ENCODE results near the gene PHC3. TPM values are rescaled to one million over a fixed set of nuclear protein-coding genes. Genes with fewer than 3 reads are reported as not detected.

The PHC3 gene
- total RNA-seq, 1 donor: 36.9 TPM

DNA sequence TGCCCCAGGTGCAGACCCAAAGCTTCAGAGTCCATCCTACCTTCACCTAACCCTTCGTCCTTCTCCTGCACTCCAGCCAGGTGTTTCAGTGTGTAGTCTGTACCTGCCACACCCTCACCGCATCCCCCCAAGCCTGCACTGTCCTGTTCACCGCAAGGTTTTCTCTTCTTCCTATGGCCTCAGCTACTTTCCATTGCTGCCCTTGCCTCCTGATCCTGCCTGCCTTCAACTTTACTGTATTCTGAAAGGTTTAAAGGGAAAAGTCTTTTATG, 134.5 kb downstream of the PHC3 start:
- TF ChIP-seq, protein P1, sequence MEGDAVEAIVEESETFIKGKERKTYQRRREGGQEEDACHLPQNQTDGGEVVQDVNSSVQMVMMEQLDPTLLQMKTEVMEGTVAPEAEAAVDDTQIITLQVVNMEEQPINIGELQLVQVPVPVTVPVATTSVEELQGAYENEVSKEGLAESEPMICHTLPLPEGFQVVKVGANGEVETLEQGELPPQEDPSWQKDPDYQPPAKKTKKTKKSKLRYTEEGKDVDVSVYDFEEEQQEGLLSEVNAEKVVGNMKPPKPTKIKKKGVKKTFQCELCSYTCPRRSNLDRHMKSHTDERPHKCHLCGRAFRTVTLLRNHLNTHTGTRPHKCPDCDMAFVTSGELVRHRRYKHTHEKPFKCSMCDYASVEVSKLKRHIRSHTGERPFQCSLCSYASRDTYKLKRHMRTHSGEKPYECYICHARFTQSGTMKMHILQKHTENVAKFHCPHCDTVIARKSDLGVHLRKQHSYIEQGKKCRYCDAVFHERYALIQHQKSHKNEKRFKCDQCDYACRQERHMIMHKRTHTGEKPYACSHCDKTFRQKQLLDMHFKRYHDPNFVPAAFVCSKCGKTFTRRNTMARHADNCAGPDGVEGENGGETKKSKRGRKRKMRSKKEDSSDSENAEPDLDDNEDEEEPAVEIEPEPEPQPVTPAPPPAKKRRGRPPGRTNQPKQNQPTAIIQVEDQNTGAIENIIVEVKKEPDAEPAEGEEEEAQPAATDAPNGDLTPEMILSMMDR (IDR thresholded peaks at IDR 0.05; ENCODE audit: extremely low read depth, low read depth, low read length): no peak
- DNase-seq (ENCODE audit: insufficient read length, low spot score, missing footprints): no peak
- no peaks in the 10 kb centered on the region for H3K79me2 ChIP-seq (ENCODE audit: insufficient read depth, low read length)
- peaks cover 7% of the 10 kb centered on the region for H3K4me1 ChIP-seq (ENCODE audit: insufficient read depth, low read length)
- H3K36me3 ChIP-seq (ENCODE audit: insufficient read depth, low read length): no peaks in the 10 kb centered on the region
- no peak overlapping the region for H3K27ac ChIP-seq (ENCODE audit: low read depth, low read length)
- no peak overlapping the region for H2AFZ ChIP-seq (ENCODE audit: low read length)
- H3K9me3 ChIP-seq (ENCODE audit: low read depth, low read length): no peaks in the 10 kb centered on the region
- H3K4me2 ChIP-seq (ENCODE audit: insufficient read depth, low read length): no peak overlapping the region
- H3K4me3 ChIP-seq (ENCODE audit: insufficient read depth, low read length): no peak overlapping the region
- no peaks in the 10 kb centered on the region for H4K20me1 ChIP-seq (ENCODE audit: insufficient read depth, low read length)
- peaks cover 5% of the 10 kb centered on the region for H3K27me3 ChIP-seq (ENCODE audit: insufficient read depth, low read length)

GRCh38 chr3:170046269-170047132, 135.0 kb downstream of the PHC3 start:
- H3K4me1 ChIP-seq (ENCODE audit: insufficient read depth, low read length): peaks cover 7% of the 10 kb centered on the region
- no peak overlapping the region for H3K27ac ChIP-seq (ENCODE audit: low read depth, low read length)
- no peaks in the 10 kb centered on the region for H3K79me2 ChIP-seq (ENCODE audit: insufficient read depth, low read length)
- H4K20me1 ChIP-seq (ENCODE audit: insufficient read depth, low read length): no peaks in the 10 kb centered on the region
- H3K4me2 ChIP-seq (ENCODE audit: insufficient read depth, low read length): peak overlapping the region; percentile 9
- peak; percentile 43 for DNase-seq (ENCODE audit: insufficient read length, low spot score, missing footprints)
- H3K36me3 ChIP-seq (ENCODE audit: insufficient read depth, low read length): no peaks in the 10 kb centered on the region
- peak overlapping the region; percentile 8 for H2AFZ ChIP-seq (ENCODE audit: low read length)
- H3K27me3 ChIP-seq (ENCODE audit: insufficient read depth, low read length): peaks cover 11% of the 10 kb centered on the region
- TF ChIP-seq, protein P1 (IDR thresholded peaks at IDR 0.05; ENCODE audit: extremely low read depth, low read depth, low read length): no peak
- no peak overlapping the region for H3K4me3 ChIP-seq (ENCODE audit: insufficient read depth, low read length)
- H3K9me3 ChIP-seq (ENCODE audit: low read depth, low read length): no peaks in the 10 kb centered on the region

DNA sequence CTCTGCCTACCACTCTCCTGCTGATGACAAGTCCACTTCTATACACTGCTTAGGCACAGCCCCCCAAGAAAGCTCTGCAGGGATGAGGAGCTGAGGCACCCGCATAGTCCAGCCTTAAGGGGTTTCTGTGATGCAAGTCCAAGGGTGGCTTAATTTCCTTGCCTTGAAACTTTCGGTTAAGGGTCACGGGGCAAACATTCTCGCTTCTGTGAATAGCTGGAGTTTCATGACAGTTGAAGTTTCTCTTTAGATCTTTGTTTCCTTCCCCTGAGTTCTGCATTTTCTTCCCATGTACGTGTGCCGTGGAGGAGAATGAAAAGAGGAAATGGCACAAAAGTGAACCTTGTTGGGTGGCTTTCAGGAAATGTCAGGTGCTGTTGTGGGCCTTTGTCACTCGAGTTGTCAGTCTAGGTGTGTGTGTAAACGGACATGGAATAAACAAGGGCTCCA, 136.7 kb downstream of the PHC3 start:
- Histone ChIP-seq H3K36me3 (ENCODE audit: insufficient read depth, low read length) (no peaks in the 10 kb centered on the region), H3K27ac (ENCODE audit: low read depth, low read length) (no peak overlapping the region), H3K9me3 (ENCODE audit: low read depth, low read length) (no peaks in the 10 kb centered on the region), H3K4me3 (ENCODE audit: insufficient read depth, low read length) (no peak overlapping the region), H3K79me2 (ENCODE audit: insufficient read depth, low read length) (no peaks in the 10 kb centered on the region), H3K4me1 (ENCODE audit: insufficient read depth, low read length) (peaks cover 7% of the 10 kb centered on the region), H3K27me3 (ENCODE audit: insufficient read depth, low read length) (peaks cover 23% of the 10 kb centered on the region), H3K4me2 (ENCODE audit: insufficient read depth, low read length) (no peak overlapping the region), H2AFZ (ENCODE audit: low read length) (no peak overlapping the region), H4K20me1 (ENCODE audit: insufficient read depth, low read length) (no peaks in the 10 kb centered on the region)
- DNase-seq (ENCODE audit: insufficient read length, low spot score, missing footprints): no peak
- TF ChIP-seq, protein P1 (IDR thresholded peaks at IDR 0.05; ENCODE audit: extremely low read depth, low read depth, low read length): no peak

- Histone ChIP-seq H4K20me1 (ENCODE audit: insufficient read depth, low read length) (no peaks in the 10 kb centered on the region), H2AFZ (ENCODE audit: low read length) (no peak overlapping the region), H3K4me2 (ENCODE audit: insufficient read depth, low read length) (no peak overlapping the region), H3K4me1 (ENCODE audit: insufficient read depth, low read length) (peaks cover 2% of the 10 kb centered on the region), H3K4me3 (ENCODE audit: insufficient read depth, low read length) (no peak overlapping the region), H3K27ac (ENCODE audit: low read depth, low read length) (no peak overlapping the region), H3K9me3 (ENCODE audit: low read depth, low read length) (no peaks in the 10 kb centered on the region), H3K27me3 (ENCODE audit: insufficient read depth, low read length) (peaks cover 29% of the 10 kb centered on the region), H3K79me2 (ENCODE audit: insufficient read depth, low read length) (no peaks in the 10 kb centered on the region), H3K36me3 (ENCODE audit: insufficient read depth, low read length) (no peaks in the 10 kb centered on the region)
- TF ChIP-seq, protein P1 (IDR thresholded peaks at IDR 0.05; ENCODE audit: extremely low read depth, low read depth, low read length): no peak
- peak; percentile 73 for DNase-seq (ENCODE audit: insufficient read length, low spot score, missing footprints)
These were observed 137.3 kb downstream of the PHC3 start for GRCh38 chr3:170044271-170044670.
